ENCODE results near the gene SMAD3.
A peak's percentile ranks its signal among the peaks of the same experiment; 100 is the strongest.
"Not testable (repeated sequence)": the region's sequence is repeated elsewhere in the genome, so short reads cannot be mapped to it uniquely, and the experiment has no call there.

SMAD3 gene

GRCh38 chr15:67146234-67146633 is 80.8 kb downstream of the SMAD3 start:
- DNase-seq, result no peak

GRCh38 chr15:67146875-67147381 is 81.5 kb downstream of the SMAD3 start:
- DNase-seq, result peak; percentile 29

- DNase-seq, result no peak
These were observed 82.1 kb downstream of the SMAD3 start for GRCh38 chr15:67147396-67147949.

GRCh38 chr15:67148196-67148701 is 82.8 kb downstream of the SMAD3 start:
- DNase-seq, result no peak

GRCh38 chr15:67149068-67149772 is 83.8 kb downstream of the SMAD3 start:
- DNase-seq, result no peak

- no peak for DNase-seq
These were observed 84.3 kb downstream of the SMAD3 start for GRCh38 chr15:67149773-67150022.

GRCh38 chr15:67150023-67150860 is 84.8 kb downstream of the SMAD3 start:
- DNase-seq, result peak; percentile 30

- DNase-seq, result no peak
These were observed 87.0 kb downstream of the SMAD3 start for GRCh38 chr15:67152429-67152828.

- DNase-seq, result not testable (repeated sequence)
These were observed 87.6 kb downstream of the SMAD3 start for GRCh38 chr15:67153044-67153443.

- DNase-seq, result no peak
These were observed 88.8 kb downstream of the SMAD3 start for GRCh38 chr15:67154249-67154648.

GRCh38 chr15:67156426-67156825 is 91.0 kb downstream of the SMAD3 start:
- DNase-seq, result no peak

GRCh38 chr15:67156834-67157233 is 91.4 kb downstream of the SMAD3 start:
- DNase-seq, result no peak

- no peak for DNase-seq
These were observed 92.3 kb downstream of the SMAD3 start for GRCh38 chr15:67157521-67158252.

GRCh38 chr15:67158367-67158766 is 93.0 kb downstream of the SMAD3 start:
- DNase-seq, result no peak

GRCh38 chr15:67161412-67161811 is 96.0 kb downstream of the SMAD3 start:
- DNase-seq, result no peak

- DNase-seq, result no peak
These were observed 96.5 kb downstream of the SMAD3 start for GRCh38 chr15:67161881-67162280.

GRCh38 chr15:67163180-67163579 is 97.8 kb downstream of the SMAD3 start:
- DNase-seq, result no peak

GRCh38 chr15:67164401-67164791 is 99.0 kb downstream of the SMAD3 start:
- DNase-seq, result no peak

- DNase-seq, result no peak
These were observed 99.4 kb downstream of the SMAD3 start for GRCh38 chr15:67164811-67165253.

- DNase-seq, result no peak
These were observed 100.2 kb downstream of the SMAD3 start for GRCh38 chr15:67165254-67166253.

GRCh38 chr15:67166280-67167009 is 101.0 kb downstream of the SMAD3 start:
- no peak for DNase-seq

All from CD4-positive, alpha-beta T cell treated with Interleukin-21 for 1 hour (primary cell).